GM10248 (cell line): Measurements from ENCODE around the gene GADD45A.

Source experiments
- CTCF ChIA-PET: fragments of 300-600 bp; sonication (Branson Sonifier 250); formaldehyde crosslinking; extraction: SDS; loops from one replicate; lab custom pipeline; 2021; ENCODE audit warnings: antibody characterized with exemption; lab: Yijun Ruan, JAX
- POLR2A ChIA-PET: fragments of 350-650 bp; sonication (Branson Sonifier 250); formaldehyde crosslinking; extraction: SDS; loops from one replicate; lab custom pipeline; 2020; ENCODE audit warnings: antibody characterized with exemption; lab: Yijun Ruan, JAX
- DNase-seq: peaks from one replicate; pipeline ENCODE4 v3.0.0; 2012; ENCODE audit errors: extremely low spot score
- CTCF ChIP-seq: IDR thresholded peaks from 2 replicates; pipeline ENCODE4 v1.5.1; 2012; ENCODE audit warnings: mild to moderate bottlenecking, low read depth; ENCODE audit errors: extremely low read depth, missing control alignments, control extremely low read depth

Gene GADD45A

GRCh38 chr1:67689267-67690017 lies 4.4 kb downstream of the GADD45A start:
- no peak for TF ChIP-seq CTCF
- POLR2A ChIA-PET = no interaction called here
- CTCF ChIA-PET = interaction anchor here (1.2 to 1.6 kb wide), 3 partner anchors 34 to 162 kb away, joined by 3 to 4 read pairs (median 4); no protein-coding TSS in a partner anchor
- no peak for DNase-seq

- ChIA-PET POLR2A (no interaction called here), CTCF (interaction anchor here (2.7 kb wide), 1 partner anchor 11 kb away, joined by 9 read pairs; no protein-coding TSS in a partner anchor)
- DNase-seq = no peak
- TF ChIP-seq CTCF = no peak
Measured at GRCh38 chr1:67690018-67690363, 5.0 kb downstream of the GADD45A start.

GRCh38 chr1:67690411-67690810 lies 5.4 kb downstream of the GADD45A start:
- ChIA-PET POLR2A (no interaction called here), CTCF (interaction anchor here (2.7 kb wide), 1 partner anchor 11 kb away, joined by 9 read pairs; no protein-coding TSS in a partner anchor)
- DNase-seq = no peak
- no peak for TF ChIP-seq CTCF

- ChIA-PET CTCF (interaction anchor here (0.9 to 2.7 kb wide), 5 partner anchors 9 to 74 kb away, joined by 3 to 9 read pairs (median 4); no protein-coding TSS in a partner anchor), POLR2A (interaction anchor here (0.5 kb wide), 1 partner anchor 74 kb away, joined by 3 read pairs; no protein-coding TSS in a partner anchor)
- TF ChIP-seq CTCF = no peak
- no peak for DNase-seq
Measured at GRCh38 chr1:67691712-67692111, 6.7 kb downstream of the GADD45A start.

GRCh38 chr1:67695963-67696362 lies 11.0 kb downstream of the GADD45A start:
- CTCF ChIA-PET = no interaction called here
- POLR2A ChIA-PET = interaction anchor here (0.9 kb wide), 1 partner anchor 10 kb away, joined by 4 read pairs; the partner anchor contains the start of gene GADD45A

GRCh38 chr1:67696708-67697107 lies 11.7 kb downstream of the GADD45A start:
- ChIA-PET CTCF (no interaction called here), POLR2A (interaction anchor here (0.9 kb wide), 1 partner anchor 11 kb away, joined by 4 read pairs; the partner anchor contains the start of gene GADD45A)
- TF ChIP-seq CTCF = no peak
- DNase-seq = no peak

More at GRCh38 chr1:67695963-67696362, 11.0 kb downstream of the GADD45A start:
- TF ChIP-seq CTCF = no peak
- no peak for DNase-seq
